AG09309 (cell line): ENCODE data around the gene METTL9.
"Not testable (repeated sequence)": the region's sequence is repeated elsewhere in the genome, so short reads cannot be mapped to it uniquely, and the experiment has no call there.

Experiments
- DNase-seq: peaks from one replicate; pipeline ENCODE4 v3.0.0-alpha.2; 2010; ENCODE audit warnings: low read depth
- H3K4me3 ChIP-seq: 2 replicates; pipeline ENCODE4 v1.5.1; 2011; ENCODE audit warnings: mild to moderate bottlenecking, low read depth, low read length, moderate library complexity; ENCODE audit not compliant: control insufficient read depth
- CTCF ChIP-seq: IDR thresholded peaks from 2 replicates; pipeline ENCODE4 v1.5.1; 2011; ENCODE audit warnings: mild to moderate bottlenecking, low read depth, low read length, inconsistent platforms; ENCODE audit not compliant: insufficient read depth, control insufficient read depth; ENCODE audit errors: missing control alignments

Gene METTL9

GRCh38 chr16:21599122-21600030 is at the start of gene METTL9:
Gene METTL9 (plus strand): TSS chr16:21599577. CDS start chr16:21599734, 157 bp downstream.
- TF ChIP-seq CTCF: no peak
- H3K4me3 ChIP-seq: peak within 1 kb of the TSS; percentile 77
- peak; percentile 66 for DNase-seq

GRCh38 chr16:21549975-21550374 is 49.4 kb upstream of the METTL9 start:
- DNase-seq: not testable (repeated sequence)

GRCh38 chr16:21550435-21550834 is 48.9 kb upstream of the METTL9 start:
- DNase-seq, H3K4me3 ChIP-seq: not testable (repeated sequence)

More at GRCh38 chr16:21549975-21550374, 49.4 kb upstream of the METTL9 start:
- not testable (repeated sequence) for H3K4me3 ChIP-seq

GRCh38 chr16:21551076-21551475 is 48.3 kb upstream of the METTL9 start:
- H3K4me3 ChIP-seq, DNase-seq: not testable (repeated sequence)

GRCh38 chr16:21551600-21551999 is 47.8 kb upstream of the METTL9 start:
- H3K4me3 ChIP-seq, DNase-seq: not testable (repeated sequence)

GRCh38 chr16:21553481-21554296 is 45.7 kb upstream of the METTL9 start:
- H3K4me3 ChIP-seq: not testable (repeated sequence)

GRCh38 chr16:21554795-21555585 is 44.4 kb upstream of the METTL9 start:
- TF ChIP-seq CTCF: peak; percentile 98
- DNase-seq: no peak
- H3K4me3 ChIP-seq: no peak overlapping the region

More at GRCh38 chr16:21553481-21554296, 45.7 kb upstream of the METTL9 start:
- DNase-seq: not testable (repeated sequence)

- not testable (repeated sequence) for DNase-seq, H3K4me3 ChIP-seq
Measured at GRCh38 chr16:21555621-21556020, 43.8 kb upstream of the METTL9 start.

GRCh38 chr16:21556026-21556595 is 43.3 kb upstream of the METTL9 start:
- DNase-seq: not testable (repeated sequence)

GRCh38 chr16:21556651-21557241 is 42.6 kb upstream of the METTL9 start:
- peak; percentile 45 for DNase-seq
- H3K4me3 ChIP-seq: not testable (repeated sequence)

More at GRCh38 chr16:21556026-21556595, 43.3 kb upstream of the METTL9 start:
- not testable (repeated sequence) for H3K4me3 ChIP-seq
